Body of pancreas (tissue), 4 donors: ENCODE results near the gene SMIM12.
"Not testable (repeated sequence)": the region's sequence is repeated elsewhere in the genome, so short reads cannot be mapped to it uniquely, and the experiment has no call there.

ENCODE experiments used
- CTCF ChIP-seq, 7 experiments: fragments of 450-650 bp in 4 of 7; fragments of 200-600 bp in 3 of 7; sonication (generic) in 3 of 7; IDR thresholded peaks; one replicate each; pipeline ENCODE4 v1.5.1; 2016 to 2019; ENCODE audit warnings: antibody characterized with exemption in 7 of 7
- POLR2A ChIP-seq, 3 donors: fragments of 450-650 bp; IDR thresholded peaks; one replicate each; pipeline ENCODE4 v1.6.1; 2016; ENCODE audit warnings: antibody characterized with exemption in 3 of 3, mild to moderate bottlenecking in 2 of 3

- TF ChIP-seq CTCF, POLR2A (IDR thresholded peaks at IDR 0.05): not testable (repeated sequence)
Observed at GRCh38 chr1:34810781-34811180, 48.8 kb downstream of the SMIM12 start.
